GM10847 (cell line): ENCODE measurements around the gene CFAP20DC.

Experiments used
- POLR2A ChIP-seq: IDR thresholded peaks from 2 replicates; pipeline ENCODE4 v1.6.1; 2011; ENCODE audit not compliant: insufficient read length; ENCODE audit errors: extremely low read depth

The CFAP20DC gene

GRCh38 chr3:59040902-59041301, 8.9 kb downstream of the CFAP20DC start:
- TF ChIP-seq POLR2A: no peak

- no peak for TF ChIP-seq POLR2A
These were observed 22.2 kb downstream of the CFAP20DC start for GRCh38 chr3:59027607-59028006.

GRCh38 chr3:59023612-59024011, 26.2 kb downstream of the CFAP20DC start:
- no peak for TF ChIP-seq POLR2A

GRCh38 chr3:59017617-59017984, 32.2 kb downstream of the CFAP20DC start:
- TF ChIP-seq POLR2A: no peak

GRCh38 chr3:59016930-59017616, 32.8 kb downstream of the CFAP20DC start:
- TF ChIP-seq POLR2A: no peak

GRCh38 chr3:59013611-59014010, 36.2 kb downstream of the CFAP20DC start:
- TF ChIP-seq POLR2A: no peak

- no peak for TF ChIP-seq POLR2A
These were observed 42.9 kb downstream of the CFAP20DC start for GRCh38 chr3:59006634-59007517.

GRCh38 chr3:59001675-59002074, 48.1 kb downstream of the CFAP20DC start:
- no peak for TF ChIP-seq POLR2A

GRCh38 chr3:58999774-59000160, 50.1 kb downstream of the CFAP20DC start:
- TF ChIP-seq POLR2A: no peak

GRCh38 chr3:58999134-58999773, 50.6 kb downstream of the CFAP20DC start:
- TF ChIP-seq POLR2A: no peak

GRCh38 chr3:58998476-58999117, 51.2 kb downstream of the CFAP20DC start:
- no peak for TF ChIP-seq POLR2A

- no peak for TF ChIP-seq POLR2A
These were observed 53.1 kb downstream of the CFAP20DC start for GRCh38 chr3:58996730-58997129.

- TF ChIP-seq POLR2A: no peak
These were observed 55.0 kb downstream of the CFAP20DC start for GRCh38 chr3:58994746-58995330.

- no peak for TF ChIP-seq POLR2A
These were observed 56.3 kb downstream of the CFAP20DC start for GRCh38 chr3:58993547-58993946.

- no peak for TF ChIP-seq POLR2A
These were observed 58.2 kb downstream of the CFAP20DC start for GRCh38 chr3:58991623-58992022.
